Measurements from ENCODE around the gene LRRC8E. TPM values are rescaled to one million over a fixed set of nuclear protein-coding genes. Genes with fewer than 3 reads are reported as not detected.
A peak's percentile ranks its signal among the peaks of the same experiment; 100 is the strongest.

Gene LRRC8E
- polyA plus RNA-seq, 1 donor from 2014 or later = not detected

DNA sequence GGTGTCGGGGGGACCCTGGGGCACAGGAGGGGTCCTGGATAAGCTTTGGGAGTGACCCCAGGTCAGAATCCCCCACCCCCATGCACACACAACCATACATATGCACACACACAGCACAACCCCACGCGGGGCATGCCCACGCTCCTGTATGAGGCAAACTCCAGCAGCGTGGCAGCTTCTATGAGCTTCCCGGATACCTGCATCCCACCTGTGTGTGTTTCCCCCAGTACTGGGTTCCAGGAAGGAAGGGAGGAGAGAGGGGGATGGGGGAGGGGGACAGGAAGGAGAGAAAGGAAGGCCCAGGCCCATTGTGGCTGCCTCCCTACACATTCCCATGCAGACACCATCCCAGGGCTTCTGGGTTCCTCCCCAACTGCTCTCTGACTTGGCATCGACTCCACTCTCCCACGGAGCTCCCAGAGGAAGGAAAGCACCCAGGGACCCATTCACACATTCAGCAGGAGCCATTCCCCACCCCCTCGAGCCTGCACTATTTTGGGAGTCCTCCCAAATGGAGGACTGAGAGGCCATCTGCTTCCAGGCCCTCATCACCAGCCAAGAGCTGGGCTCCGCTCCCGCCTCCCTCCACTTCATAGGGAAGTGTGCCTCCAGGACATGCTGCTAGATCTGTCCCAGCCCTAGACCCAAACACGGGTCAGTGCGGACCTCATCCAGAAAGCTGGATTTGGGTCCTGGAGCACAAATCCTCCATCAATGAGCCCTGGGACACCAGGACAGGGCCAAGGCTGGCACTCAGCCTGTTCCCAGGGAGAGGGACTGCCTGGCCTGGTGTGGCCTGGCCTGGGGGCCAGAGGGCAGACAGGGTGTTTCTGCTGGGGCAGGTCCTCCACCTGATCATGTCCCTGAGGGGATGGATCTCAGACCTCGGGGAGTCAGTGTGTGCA lies 27.3 kb upstream of the LRRC8E start:
- H3K36me3 Mint-ChIP-seq = peaks cover 2% of the 10 kb centered on the region
- H3K27ac Mint-ChIP-seq = peak overlapping the region in 2 of 3 donors; percentile 35 to 42
- H3K27me3 Mint-ChIP-seq = peaks cover 31% of the 10 kb centered on the region
- no peaks in the 10 kb centered on the region for H3K9me3 Mint-ChIP-seq
- peak overlapping the region; percentile 18 to 65 (median 54) for H3K4me3 Mint-ChIP-seq
- peaks cover 3 to 11% (median 8%) of the 10 kb centered on the region in 3 donors for H3K4me1 Mint-ChIP-seq

DNA sequence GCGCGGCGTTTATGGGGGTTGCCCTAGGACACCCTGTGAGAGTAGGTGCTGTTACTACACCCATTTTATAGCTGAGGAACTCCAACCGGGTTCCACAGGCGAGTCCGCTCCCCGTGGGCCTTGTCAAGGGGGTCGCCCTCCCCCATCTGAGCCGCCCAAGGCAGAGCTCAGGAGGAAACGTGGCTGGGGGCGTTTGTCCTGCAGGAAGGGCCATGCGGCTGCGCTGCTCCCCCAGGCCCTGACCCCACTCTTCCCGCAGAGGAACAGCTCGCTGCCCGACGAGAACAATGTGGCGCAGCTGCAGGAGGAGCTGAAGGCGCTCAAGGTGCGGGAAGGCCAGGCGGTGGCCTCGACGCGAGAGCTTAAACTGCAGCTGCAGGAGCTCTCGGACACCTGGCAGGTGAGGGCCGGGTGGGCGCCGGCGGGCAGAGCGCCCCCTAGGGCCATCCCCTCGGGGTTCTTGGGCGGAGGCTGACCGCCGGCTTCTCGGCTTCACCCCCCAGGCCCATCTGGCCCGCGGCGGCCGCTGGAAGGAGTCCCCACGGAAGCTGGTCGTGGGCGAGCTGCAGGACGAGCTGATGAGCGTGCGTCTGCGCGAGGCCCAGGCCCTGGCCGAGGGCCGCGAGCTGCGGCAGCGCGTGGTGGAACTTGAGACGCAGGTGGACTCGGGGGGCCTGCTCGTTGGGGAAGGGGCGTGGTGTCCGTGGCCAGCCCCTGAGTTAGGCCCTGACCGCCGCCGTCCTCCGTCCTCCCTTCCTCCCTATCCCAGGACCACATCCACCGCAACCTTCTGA lies 26.5 kb upstream of the LRRC8E start:
- Mint-ChIP-seq H3K4me3 (peak overlapping the region; percentile 39 to 59 (median 52)), H3K27ac (peak overlapping the region in 2 of 3 donors; percentile 35 to 42), H3K36me3 (peaks cover 2% of the 10 kb centered on the region), H3K27me3 (peaks cover 30% of the 10 kb centered on the region), H3K9me3 (no peaks in the 10 kb centered on the region), H3K4me1 (peaks cover 3 to 11% (median 8%) of the 10 kb centered on the region in 3 donors)

DNA sequence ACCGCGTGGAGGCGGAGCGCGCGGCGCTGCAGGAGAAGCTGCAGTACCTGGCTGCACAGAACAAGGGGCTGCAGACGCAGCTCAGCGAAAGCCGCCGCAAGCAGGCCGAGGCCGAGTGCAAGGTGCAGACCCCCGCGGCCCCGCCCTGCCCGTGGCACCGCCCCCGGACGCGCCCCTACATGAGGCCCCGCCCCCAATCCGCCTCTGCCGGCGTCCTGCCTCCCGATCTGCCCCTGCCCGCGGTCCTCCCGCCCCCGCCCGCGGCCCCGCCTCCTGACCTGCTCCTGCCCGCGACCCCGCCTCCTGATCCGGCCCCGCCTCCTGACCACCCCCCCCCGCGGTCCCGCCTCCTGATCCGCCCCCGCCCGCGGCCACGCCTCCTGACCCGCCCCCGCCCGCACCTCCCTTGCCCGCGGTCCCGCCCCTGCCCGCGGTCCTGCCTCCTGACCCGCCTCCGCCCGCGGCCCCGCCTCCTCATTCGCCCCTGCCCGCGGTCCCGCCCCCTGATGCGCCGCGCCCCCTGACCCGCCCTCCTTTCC lies 25.8 kb upstream of the LRRC8E start:
- Mint-ChIP-seq H3K9me3 (no peaks in the 10 kb centered on the region), H3K4me1 (peaks cover 3 to 11% (median 8%) of the 10 kb centered on the region in 3 donors), H3K27me3 (peaks cover 30% of the 10 kb centered on the region), H3K4me3 (peak overlapping the region in 2 of 4 donors; percentile 45 to 46), H3K27ac (no peak overlapping the region), H3K36me3 (peaks cover 2% of the 10 kb centered on the region)

DNA sequence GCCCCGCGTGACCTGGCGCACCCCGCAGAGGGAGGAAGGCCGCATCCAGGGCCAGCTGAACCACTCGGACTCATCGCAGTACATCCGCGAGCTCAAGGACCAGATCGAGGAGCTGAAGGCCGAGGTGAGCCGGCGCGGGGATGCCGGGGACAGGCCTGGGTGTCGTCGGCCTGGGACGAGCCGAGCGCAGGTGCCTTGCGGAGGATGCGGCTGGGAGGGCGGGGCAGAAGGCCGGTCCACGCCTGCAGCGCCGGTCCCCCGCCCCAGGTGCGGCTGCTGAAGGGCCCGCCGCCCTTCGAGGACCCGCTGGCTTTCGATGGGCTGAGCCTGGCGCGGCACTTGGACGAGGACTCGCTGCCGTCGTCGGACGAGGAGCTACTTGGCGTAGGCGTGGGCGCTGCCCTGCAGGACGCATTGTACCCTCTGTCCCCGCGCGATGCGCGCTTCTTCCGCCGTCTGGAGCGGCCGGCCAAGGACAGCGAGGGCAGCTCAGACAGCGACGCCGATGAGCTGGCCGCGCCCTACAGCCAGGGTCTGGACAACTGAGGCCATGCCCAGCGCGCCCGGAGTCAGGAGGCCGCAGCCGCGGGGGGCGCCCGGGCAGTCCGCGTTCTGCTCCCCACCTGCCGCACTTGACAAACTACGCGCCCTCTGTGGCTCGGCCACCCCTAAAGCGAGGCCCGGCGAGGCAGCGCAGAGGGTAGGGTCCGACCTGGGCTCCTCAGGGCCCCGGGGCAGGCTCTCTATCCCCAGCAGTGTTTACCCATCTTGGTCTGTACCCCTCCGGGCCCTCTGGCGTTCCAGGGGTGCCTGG lies 24.9 kb upstream of the LRRC8E start:
- Mint-ChIP-seq H3K27ac (no peak overlapping the region), H3K4me3 (no peak overlapping the region), H3K4me1 (peaks cover 3 to 13% (median 8%) of the 10 kb centered on the region in 3 donors), H3K27me3 (peaks cover 32% of the 10 kb centered on the region), H3K36me3 (peaks cover 2% of the 10 kb centered on the region), H3K9me3 (no peaks in the 10 kb centered on the region)

DNA sequence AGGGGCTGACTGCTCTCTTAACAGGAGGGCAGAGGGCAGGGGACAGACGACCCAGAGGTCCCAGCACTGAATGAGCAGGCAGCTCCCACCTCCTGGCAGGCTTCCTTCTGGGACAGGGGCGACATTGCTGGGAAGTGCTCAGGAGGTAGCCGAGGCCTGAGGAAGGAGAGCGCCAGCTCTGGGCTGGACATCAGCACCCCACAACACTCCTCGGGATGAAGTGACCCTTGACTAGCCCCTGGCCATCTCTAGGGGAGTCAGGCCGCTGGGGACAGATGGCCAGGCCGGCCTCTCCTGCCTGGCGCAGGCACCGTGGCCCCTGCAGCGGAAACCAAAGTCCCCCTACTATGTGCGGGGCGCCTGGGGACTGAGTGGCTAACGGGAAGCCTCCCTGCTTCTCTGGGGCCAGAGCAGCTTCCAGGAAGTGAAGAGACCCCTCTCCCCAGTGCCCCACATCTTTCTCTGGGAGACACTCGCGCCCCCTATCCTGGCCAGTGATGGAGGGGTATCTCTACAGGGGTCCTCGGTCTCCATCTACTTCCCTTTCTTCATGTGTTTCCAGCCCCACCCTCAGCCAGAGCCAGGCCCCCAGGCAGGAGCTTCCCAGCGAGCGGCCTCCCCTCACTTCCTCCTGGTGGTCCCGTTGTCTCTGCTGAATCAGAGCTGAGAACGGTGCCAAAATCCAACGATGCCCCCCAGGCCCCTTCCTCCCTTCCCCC lies 24.2 kb upstream of the LRRC8E start:
- Mint-ChIP-seq H3K27me3 (peaks cover 30% of the 10 kb centered on the region), H3K4me3 (no peak overlapping the region), H3K4me1 (peaks cover 3 to 13% (median 8%) of the 10 kb centered on the region in 3 donors), H3K27ac (no peak overlapping the region), H3K9me3 (no peaks in the 10 kb centered on the region), H3K36me3 (peaks cover 2% of the 10 kb centered on the region)

DNA sequence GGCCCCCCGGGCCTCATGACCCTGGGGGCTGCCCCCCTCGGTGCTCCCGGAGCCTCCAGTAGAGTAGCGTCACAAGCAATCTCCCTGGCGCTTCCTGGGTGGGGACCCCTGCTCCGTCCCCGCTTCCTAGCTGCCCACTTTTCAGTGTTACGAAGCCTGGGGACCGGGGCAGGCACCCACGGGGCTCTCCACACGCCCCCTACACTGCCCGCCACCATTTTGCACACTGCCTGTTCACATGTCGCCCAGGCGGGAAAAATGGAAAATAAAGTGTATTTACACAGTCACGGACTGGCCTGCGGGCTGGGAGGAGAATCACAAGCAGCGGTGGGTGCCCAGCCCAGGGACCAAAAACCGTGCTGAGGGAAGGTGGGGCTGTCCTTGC lies 23.6 kb upstream of the LRRC8E start:
- H3K36me3 Mint-ChIP-seq = peaks cover 2% of the 10 kb centered on the region
- peak overlapping the region in 2 of 4 donors; percentile 22 to 65 for H3K4me3 Mint-ChIP-seq
- H3K9me3 Mint-ChIP-seq = no peaks in the 10 kb centered on the region
- H3K4me1 Mint-ChIP-seq = peaks cover 3 to 13% (median 8%) of the 10 kb centered on the region in 3 donors
- peak overlapping the region in 2 of 3 donors; percentile 47 to 50 for H3K27ac Mint-ChIP-seq
- H3K27me3 Mint-ChIP-seq = peaks cover 27% of the 10 kb centered on the region

DNA sequence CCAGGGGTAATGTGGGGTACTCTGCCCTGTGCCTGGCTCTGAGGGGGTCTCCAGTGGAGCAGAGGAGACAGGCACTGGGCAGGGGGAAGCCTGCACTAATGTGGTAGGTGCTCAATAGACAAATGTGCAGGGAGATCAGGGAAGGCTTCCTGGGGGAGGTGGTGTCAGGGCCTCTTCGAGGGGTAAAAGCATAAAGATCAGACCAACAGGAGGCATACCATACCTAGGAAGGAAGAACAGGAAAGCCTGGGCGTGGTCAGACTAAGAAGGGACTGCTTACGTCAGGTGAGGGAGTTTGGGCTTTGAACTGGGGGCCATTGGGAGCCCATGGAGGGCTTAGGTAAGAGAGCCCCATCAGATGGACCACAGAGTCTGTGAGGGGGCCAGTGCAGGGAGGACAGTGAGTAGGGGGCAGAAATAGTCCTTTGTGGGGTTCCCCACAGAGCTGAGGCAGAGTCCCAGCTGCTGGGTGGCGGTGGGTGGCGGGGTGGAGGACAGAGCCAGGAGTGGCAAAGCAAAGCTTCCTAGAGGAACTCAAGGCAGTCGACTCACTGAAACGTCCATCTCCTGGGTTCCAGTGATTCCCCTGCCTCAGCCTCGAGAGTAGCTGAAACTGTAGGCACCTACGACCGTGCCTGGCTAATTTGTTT lies 22.9 kb upstream of the LRRC8E start:
- Mint-ChIP-seq H3K27me3 (peaks cover 23% of the 10 kb centered on the region), H3K4me3 (peak overlapping the region in 2 of 4 donors; percentile 11 to 63), H3K36me3 (peaks cover 2% of the 10 kb centered on the region), H3K27ac (peak overlapping the region in 1 of 3 donors; percentile 50), H3K4me1 (peaks cover 3 to 13% (median 8%) of the 10 kb centered on the region in 3 donors), H3K9me3 (no peaks in the 10 kb centered on the region)

DNA sequence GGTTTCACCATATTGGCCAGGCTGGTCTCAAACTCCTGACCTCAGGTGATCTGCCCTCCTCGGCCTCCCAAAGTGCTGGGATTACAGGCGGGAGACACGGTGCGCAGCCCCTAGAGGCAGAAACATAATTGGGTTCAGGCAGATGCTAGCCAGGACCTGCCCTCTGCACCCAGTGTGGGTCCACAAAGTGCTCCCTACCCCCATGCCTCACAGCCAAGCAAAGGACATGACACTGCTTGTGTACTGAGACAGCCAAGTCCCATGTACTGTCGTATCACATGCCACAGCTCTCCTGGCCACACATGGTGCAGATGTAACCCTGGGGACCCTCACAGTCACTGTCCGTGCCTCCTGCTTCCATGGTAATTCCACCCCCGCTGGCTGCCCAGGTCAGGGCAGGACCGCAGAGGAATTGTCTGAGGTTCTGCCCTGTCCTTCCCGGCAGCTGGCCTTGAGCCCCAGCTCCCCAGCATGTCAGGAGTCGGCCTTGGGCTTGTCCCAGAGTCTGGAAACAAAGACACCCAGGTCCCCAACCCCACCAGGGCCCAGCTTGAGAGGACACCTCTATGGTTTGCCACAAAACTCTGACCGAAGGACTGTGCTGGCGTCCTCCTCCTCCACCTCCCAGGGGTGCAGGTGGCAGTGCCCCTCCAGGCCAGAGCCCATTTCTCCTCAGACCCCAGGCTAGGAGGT lies 21.8 kb upstream of the LRRC8E start:
- peaks cover 0 to 4% (median 0%) of the 10 kb centered on the region in 3 donors for H3K9me3 Mint-ChIP-seq
- no peak overlapping the region for H3K4me3 Mint-ChIP-seq
- no peak overlapping the region for H3K27ac Mint-ChIP-seq
- peaks cover 6 to 20% (median 13%) of the 10 kb centered on the region in 3 donors for H3K4me1 Mint-ChIP-seq
- H3K36me3 Mint-ChIP-seq = no peaks in the 10 kb centered on the region
- peaks cover 12% of the 10 kb centered on the region for H3K27me3 Mint-ChIP-seq

DNA sequence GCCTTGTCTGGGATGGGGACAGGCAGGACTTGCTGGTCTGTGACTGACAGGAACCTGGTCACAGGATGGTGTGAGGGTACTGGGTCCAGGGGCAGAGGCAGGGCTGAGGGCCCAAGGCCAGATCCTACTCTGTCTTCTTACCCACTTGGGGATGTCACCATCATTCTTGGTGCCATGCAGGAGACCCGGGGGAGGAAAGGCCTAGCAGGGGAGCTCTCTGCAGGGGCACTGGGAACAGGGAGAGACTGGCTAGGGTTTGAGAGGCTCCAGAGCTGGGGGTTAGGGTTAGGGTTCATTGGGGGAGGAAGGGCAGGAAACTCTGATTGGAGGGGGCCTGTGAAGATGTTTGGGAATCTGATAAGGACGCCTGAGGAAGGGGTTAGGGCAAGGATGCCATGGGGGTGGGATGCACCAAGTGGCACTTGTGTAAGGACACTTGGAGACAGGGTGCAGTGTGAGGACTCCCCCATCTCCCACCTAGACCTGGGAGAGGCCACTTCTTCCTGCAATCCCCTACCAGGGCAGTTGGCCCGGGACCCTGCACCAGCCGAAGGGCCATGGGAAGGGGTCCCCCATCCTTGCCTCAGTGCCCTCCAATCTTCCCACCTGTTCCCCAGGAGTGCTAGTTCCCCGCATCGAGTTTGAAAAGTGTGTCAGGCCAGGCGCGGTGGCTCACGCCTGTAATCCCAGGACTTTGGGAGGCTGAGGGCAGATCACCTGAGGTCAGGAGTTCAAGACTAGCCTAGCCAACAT lies 21.0 kb upstream of the LRRC8E start:
- H3K4me1 Mint-ChIP-seq = peaks cover 9 to 25% (median 15%) of the 10 kb centered on the region in 3 donors
- H3K4me3 Mint-ChIP-seq = peak overlapping the region in 2 of 4 donors; percentile 47 to 60
- H3K27ac Mint-ChIP-seq = no peak overlapping the region

DNA sequence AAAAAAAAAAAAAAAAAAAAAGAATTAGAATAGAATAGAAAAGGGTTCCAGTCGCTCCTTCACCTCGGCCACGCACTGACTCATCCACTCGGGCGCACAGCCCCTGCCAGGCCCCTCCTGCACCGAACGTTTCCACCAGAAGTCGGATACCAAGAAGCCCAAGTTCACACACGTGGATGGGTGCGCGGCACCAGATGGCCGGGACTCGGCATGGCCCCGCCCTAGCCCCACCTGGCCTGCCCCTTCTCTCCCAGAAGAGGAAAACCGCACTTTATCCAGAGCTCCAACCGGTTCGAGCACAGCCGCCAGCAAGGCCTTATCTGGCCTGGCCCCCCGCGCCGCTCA lies 20.0 kb upstream of the LRRC8E start:
- Mint-ChIP-seq H3K27me3 (peaks cover 23% of the 10 kb centered on the region), H3K4me3 (peak overlapping the region; percentile 56 to 91 (median 80)), H3K36me3 (no peaks in the 10 kb centered on the region), H3K4me1 (peaks cover 12 to 27% (median 15%) of the 10 kb centered on the region in 3 donors), H3K27ac (peak overlapping the region in 2 of 3 donors; percentile 70 to 93), H3K9me3 (peaks cover 0 to 4% (median 0%) of the 10 kb centered on the region in 3 donors)

More for the DNA sequence above, 21.0 kb upstream of the LRRC8E start:
- H3K36me3 Mint-ChIP-seq = no peaks in the 10 kb centered on the region
- H3K27me3 Mint-ChIP-seq = peaks cover 17% of the 10 kb centered on the region
- peaks cover 0 to 4% (median 0%) of the 10 kb centered on the region in 3 donors for H3K9me3 Mint-ChIP-seq

DNA sequence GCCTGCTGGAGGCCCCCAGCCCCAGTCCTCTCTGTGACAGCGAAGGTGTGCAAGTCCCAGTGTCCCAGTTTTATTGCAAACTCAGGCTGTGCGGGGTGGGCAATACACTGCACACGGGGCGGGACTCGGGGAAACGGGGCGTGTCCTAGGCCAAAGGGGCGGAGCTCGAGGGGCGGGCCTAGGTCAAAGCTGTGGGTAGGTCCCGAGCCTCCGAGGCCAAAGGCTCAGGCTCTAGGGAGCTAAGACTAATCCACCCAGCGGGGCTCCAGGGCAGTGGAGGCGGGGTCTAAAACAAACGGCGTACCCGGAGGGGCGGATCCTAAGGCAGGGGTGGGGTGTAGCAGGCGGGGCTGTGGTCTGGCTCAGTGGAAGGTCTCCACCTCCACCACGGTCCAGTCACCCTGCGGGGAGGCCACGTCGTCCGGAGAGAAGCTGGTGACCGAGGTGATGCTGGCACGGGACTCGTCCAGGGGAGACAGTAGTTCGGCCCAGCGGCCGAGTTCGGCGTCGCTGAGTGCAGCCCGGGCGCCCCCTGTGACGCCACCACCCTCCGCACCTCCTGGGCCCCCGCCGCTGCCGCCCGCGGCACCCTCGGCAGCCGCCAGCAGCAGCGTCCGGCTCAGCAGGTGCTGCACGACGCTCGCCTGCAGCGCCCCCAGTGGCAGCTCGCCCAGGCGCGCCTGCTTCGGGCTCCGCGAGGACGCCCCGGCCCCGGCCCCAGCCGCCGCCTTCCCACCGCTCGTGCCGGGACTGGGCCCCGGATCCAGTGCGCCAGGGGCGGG lies 19.4 kb upstream of the LRRC8E start:
- Mint-ChIP-seq H3K4me1 (peaks cover 13 to 27% (median 15%) of the 10 kb centered on the region in 3 donors), H3K27me3 (peaks cover 23% of the 10 kb centered on the region), H3K9me3 (peaks cover 0 to 4% (median 0%) of the 10 kb centered on the region in 3 donors), H3K4me3 (peak overlapping the region; percentile 56 to 91 (median 80)), H3K27ac (peak overlapping the region; percentile 67 to 93 (median 70)), H3K36me3 (no peaks in the 10 kb centered on the region)
